ENCODE data around the gene TBCE. TPM values are rescaled to one million over a fixed set of nuclear protein-coding genes. Genes with fewer than 3 reads are reported as not detected.

TBCE gene
- total RNA-seq, 2 donors from 2014 or later, result 27.7 to 37.3 TPM

GRCh38 chr1:235408503-235408960 lies 41.3 kb downstream of the TBCE start:
- H3K36me3 Mint-ChIP-seq (ENCODE audit: insufficient read depth in 2 of 2), result peaks cover 0 to 2% of the 10 kb centered on the region in 2 donors
- no peaks in the 10 kb centered on the region for H3K4me1 Mint-ChIP-seq (ENCODE audit: low read depth)
- DNase-seq (no peak), ATAC-seq (replicated peaks in 1 of 2) (no peak)
- no peaks in the 10 kb centered on the region for H3K9me3 Mint-ChIP-seq
- H3K4me3 Mint-ChIP-seq, result no peak overlapping the region
- no peaks in the 10 kb centered on the region for H3K27me3 Mint-ChIP-seq (ENCODE audit: low read depth)
- no peak overlapping the region for H3K27ac Mint-ChIP-seq

DNA sequence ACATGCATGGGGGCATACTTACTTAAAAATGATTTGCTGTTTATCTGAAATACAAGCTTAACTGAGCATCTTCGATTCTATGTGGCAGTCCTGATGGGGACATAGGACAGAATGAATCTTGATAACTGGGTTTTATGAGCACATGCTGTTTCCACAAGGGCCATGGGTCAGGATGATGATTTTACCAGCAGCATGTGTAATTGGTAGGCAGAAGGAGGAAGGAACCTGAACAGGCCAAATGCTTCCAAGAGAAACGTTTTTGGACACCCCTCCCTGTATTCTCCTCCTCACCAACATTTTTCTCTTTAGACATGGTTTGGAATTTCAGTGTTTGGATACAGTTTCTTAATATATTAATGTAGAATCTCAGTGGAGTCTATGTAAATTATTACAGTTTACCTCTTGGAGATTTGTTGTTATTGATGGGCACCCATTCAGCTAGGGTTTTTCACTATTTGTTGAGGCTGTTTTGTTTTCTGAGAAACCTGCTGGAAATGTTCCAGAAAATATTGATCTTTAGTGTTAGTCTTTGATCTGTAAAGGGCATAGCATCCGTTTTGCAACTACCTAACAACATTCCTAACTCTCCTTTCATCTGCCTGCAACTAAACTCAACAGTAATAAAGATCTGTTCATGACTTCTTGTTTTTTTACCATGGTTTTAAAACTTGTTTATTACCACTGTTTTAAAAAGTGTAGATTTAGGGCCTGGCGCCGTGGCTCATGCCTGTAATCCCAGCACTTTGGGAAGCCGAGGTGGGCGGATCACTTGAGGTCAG lies 42.0 kb downstream of the TBCE start:
- Mint-ChIP-seq H3K4me1 (ENCODE audit: low read depth) (no peaks in the 10 kb centered on the region), H3K9me3 (no peaks in the 10 kb centered on the region), H3K36me3 (ENCODE audit: insufficient read depth in 2 of 2) (peaks cover 0 to under 1% of the 10 kb centered on the region in 2 donors), H3K27ac (no peak overlapping the region), H3K4me3 (no peak overlapping the region), H3K27me3 (ENCODE audit: low read depth) (no peaks in the 10 kb centered on the region)
- no peak for DNase-seq
- no peak for ATAC-seq (replicated peaks in 1 of 2)

DNA sequence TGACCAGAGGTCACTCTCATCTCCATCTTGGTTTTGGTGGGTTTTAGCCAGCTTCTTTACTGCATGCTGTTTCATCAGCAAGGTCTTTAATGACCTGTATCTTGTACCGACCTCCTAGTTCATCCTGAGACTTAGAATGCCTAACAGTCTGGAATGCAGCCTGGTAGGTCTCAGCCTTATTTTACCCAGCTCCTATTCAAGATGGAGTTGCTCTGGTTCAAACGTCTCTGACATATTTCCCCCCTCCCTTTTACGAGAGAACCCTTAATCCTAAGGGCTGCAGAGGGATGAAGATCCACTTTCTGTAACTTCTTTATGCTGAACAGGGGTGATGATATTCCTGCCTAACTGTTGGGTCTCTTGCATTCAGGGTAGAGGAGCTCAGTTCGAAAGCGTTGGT lies 43.2 kb downstream of the TBCE start:
- Mint-ChIP-seq H3K9me3 (no peaks in the 10 kb centered on the region), H3K27me3 (ENCODE audit: low read depth) (no peaks in the 10 kb centered on the region), H3K27ac (no peak overlapping the region), H3K36me3 (ENCODE audit: insufficient read depth in 2 of 2) (peaks cover 0 to 1% of the 10 kb centered on the region in 2 donors), H3K4me1 (ENCODE audit: low read depth) (no peaks in the 10 kb centered on the region), H3K4me3 (no peak overlapping the region)
- no peak for DNase-seq
- no peak for ATAC-seq (replicated peaks in 1 of 2)

- DNase-seq (no peak), ATAC-seq (replicated peaks in 1 of 2) (peak in 1 of 2 donors; percentile 46)
- no peak overlapping the region for H3K4me3 Mint-ChIP-seq
- peak overlapping the region; percentile 47 for H3K27ac Mint-ChIP-seq
- H3K4me1 Mint-ChIP-seq (ENCODE audit: low read depth), result no peaks in the 10 kb centered on the region
- peaks cover 0 to 1% of the 10 kb centered on the region in 2 donors for H3K36me3 Mint-ChIP-seq (ENCODE audit: insufficient read depth in 2 of 2)
- no peaks in the 10 kb centered on the region for H3K9me3 Mint-ChIP-seq
- H3K27me3 Mint-ChIP-seq (ENCODE audit: low read depth), result no peaks in the 10 kb centered on the region
Measured at GRCh38 chr1:235411489-235412486, 44.6 kb downstream of the TBCE start.

DNA sequence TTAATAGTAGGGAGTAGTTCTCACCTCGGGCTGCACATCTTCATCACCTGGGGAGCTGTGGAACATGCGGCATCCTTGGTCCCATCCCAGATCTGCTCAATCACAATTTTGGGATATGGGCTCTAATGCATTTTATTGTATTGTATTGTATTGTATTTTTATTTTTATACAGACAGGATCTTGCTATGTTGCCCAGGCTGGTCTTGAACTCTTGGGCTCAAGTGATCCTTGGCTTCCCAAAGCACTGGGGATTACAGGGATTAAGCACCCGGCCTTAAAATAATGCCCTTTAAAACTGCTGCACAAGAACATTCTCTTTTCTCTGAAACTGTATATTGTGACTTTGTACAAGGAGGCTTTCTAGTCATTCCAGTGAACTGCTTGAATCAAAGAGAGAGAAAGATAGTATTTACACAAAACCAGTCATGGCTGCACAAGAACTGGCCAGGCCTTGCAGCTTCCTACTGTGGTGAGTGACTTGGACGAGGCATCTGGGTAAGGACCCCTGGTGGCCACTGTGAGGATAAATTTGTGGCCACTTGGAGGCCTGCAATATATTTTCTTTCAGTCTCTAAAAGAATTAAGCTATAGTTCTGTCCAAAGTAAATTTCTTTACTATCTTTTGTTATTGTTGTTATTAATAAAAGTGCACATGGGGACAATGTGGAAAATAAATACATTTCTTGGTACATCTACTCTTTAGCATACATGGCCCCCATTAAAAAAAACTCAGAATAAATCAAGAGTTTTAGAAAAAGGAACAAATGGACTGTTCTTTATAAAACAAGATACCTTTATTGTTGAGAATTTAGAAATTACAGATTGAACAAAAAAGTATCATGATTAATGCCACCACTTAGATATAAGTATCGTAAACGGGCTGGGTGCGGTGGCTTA lies 48.0 kb downstream of the TBCE start:
- H3K4me3 Mint-ChIP-seq, result no peak overlapping the region
- H3K4me1 Mint-ChIP-seq (ENCODE audit: low read depth), result no peaks in the 10 kb centered on the region
- H3K9me3 Mint-ChIP-seq, result no peaks in the 10 kb centered on the region
- H3K27ac Mint-ChIP-seq, result no peak overlapping the region
- ATAC-seq (replicated peaks in 1 of 2) (peak; percentile 78 to 79), DNase-seq (peak; percentile 53 to 65)
- H3K27me3 Mint-ChIP-seq (ENCODE audit: low read depth), result no peaks in the 10 kb centered on the region
- peaks cover 0 to 1% of the 10 kb centered on the region in 2 donors for H3K36me3 Mint-ChIP-seq (ENCODE audit: insufficient read depth in 2 of 2)

DNA sequence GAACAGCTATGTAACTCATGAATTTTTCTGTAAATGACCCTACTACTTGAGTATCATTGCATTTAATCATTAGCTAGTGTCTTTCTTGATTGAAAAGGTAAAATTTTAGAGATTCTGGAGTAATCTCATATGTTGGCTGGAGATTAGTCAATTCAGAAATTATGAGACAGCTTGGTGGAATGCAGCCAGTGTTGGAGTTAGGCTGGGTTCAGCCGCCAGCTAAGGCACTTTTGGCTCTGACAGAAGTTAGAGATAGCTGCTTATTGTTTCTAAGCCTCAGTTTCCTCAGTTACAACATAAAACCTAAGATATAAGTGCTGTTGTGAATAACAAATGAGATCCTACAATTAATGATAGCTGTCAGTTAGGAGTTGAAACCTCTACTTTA lies 49.4 kb downstream of the TBCE start:
- Mint-ChIP-seq H3K27me3 (ENCODE audit: low read depth) (no peaks in the 10 kb centered on the region), H3K27ac (no peak overlapping the region)
- no peak for DNase-seq

DNA sequence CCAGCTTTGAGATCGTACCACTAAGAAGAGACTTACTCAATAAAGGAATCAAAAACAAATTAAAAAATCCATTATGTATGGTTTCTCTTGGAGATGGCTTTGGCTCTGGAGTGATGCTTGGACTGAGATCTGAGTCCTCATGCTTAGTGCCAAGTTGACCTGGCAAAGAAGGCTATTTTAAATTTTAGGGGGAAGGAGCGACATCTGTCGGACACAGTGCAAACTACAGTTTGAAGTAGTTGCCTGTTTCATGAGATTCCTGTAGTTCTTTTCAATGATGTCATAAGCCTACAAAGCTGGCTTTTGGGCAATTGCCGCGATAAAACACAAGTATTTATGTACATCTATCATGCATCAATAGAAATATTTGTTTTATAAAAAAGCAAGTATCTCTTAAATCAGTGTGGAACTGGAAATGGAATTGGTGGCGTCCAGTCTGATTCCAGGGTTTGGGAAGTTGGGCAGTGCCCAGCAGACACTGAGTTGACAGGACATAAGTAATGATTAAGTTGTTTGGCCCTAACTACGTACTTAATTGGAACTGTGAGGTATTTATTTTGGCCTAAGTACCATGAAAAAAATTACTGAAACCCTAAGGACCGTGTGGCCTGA lies 50.0 kb downstream of the TBCE start:
- Mint-ChIP-seq H3K9me3 (no peaks in the 10 kb centered on the region), H3K27ac (no peak overlapping the region), H3K4me3 (no peak overlapping the region), H3K4me1 (ENCODE audit: low read depth) (no peaks in the 10 kb centered on the region), H3K36me3 (ENCODE audit: insufficient read depth in 2 of 2) (peaks cover 0 to 1% of the 10 kb centered on the region in 2 donors), H3K27me3 (ENCODE audit: low read depth) (no peaks in the 10 kb centered on the region)
- ATAC-seq (replicated peaks in 1 of 2), result peak; percentile 44 to 51
- peak; percentile 36 to 57 for DNase-seq

More for the DNA sequence above, 49.4 kb downstream of the TBCE start:
- no peaks in the 10 kb centered on the region for H3K4me1 Mint-ChIP-seq (ENCODE audit: low read depth)
- H3K9me3 Mint-ChIP-seq, result no peaks in the 10 kb centered on the region
- H3K36me3 Mint-ChIP-seq (ENCODE audit: insufficient read depth in 2 of 2), result peaks cover 0 to 1% of the 10 kb centered on the region in 2 donors
- H3K4me3 Mint-ChIP-seq, result no peak overlapping the region
- ATAC-seq (replicated peaks in 1 of 2), result no peak

DNA sequence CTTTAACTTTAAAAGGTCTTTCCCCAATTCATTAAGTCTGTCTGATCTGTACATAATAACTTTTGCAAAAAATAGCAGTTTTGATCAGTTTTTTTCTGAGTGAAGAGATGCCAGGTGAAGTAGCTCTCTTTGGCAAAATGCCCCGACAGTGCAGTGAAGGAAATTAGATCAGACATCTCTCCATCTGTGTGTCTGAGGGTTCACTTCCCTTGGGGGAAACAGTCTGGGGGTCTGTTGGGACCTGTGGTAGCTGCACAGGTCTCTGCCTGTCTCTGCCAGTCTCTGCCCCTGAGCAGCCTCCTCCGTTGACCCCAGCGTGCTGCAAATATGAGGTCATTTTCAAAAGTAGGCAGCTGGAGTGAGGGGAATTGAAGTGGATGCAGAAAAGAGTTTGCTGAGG lies 54.5 kb downstream of the TBCE start:
- no peaks in the 10 kb centered on the region for H3K9me3 Mint-ChIP-seq
- H3K4me3 Mint-ChIP-seq, result no peak overlapping the region
- no peaks in the 10 kb centered on the region for H3K27me3 Mint-ChIP-seq (ENCODE audit: low read depth)
- H3K36me3 Mint-ChIP-seq (ENCODE audit: insufficient read depth in 2 of 2), result peaks cover 0 to 2% of the 10 kb centered on the region in 2 donors
- H3K27ac Mint-ChIP-seq, result no peak overlapping the region
- H3K4me1 Mint-ChIP-seq (ENCODE audit: low read depth), result peaks cover 16% of the 10 kb centered on the region
- no peak for ATAC-seq (replicated peaks in 1 of 2)
- DNase-seq, result no peak

DNA sequence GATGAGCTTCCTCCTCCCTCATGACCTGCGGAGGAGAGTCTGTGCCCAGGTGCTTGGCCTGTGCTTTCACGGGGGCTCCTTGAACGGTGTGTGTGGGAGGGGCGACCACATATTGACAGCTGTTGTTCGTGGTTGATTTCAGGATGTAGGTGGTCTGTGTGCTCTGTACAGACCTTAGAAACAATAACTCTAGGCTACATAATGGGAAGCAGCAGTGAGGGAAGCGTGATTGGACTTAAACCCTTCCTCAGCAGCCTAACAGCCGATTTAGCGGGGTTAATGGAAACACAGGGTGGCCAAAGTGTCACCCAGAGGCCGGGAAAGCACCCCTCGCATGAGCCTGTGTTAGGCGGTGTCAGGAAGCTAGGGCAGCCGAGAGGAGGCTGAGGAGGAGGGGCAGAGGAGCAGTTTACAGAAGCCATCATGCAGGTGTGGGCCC lies 56.0 kb downstream of the TBCE start:
- no peak overlapping the region for H3K27ac Mint-ChIP-seq
- H3K4me1 Mint-ChIP-seq (ENCODE audit: low read depth), result peaks cover 16% of the 10 kb centered on the region
- H3K36me3 Mint-ChIP-seq (ENCODE audit: insufficient read depth in 2 of 2), result peaks cover 0 to 2% of the 10 kb centered on the region in 2 donors
- ATAC-seq (replicated peaks in 1 of 2) (peak; percentile 74 to 76), DNase-seq (peak; percentile 14 to 32)
- no peaks in the 10 kb centered on the region for H3K9me3 Mint-ChIP-seq
- H3K4me3 Mint-ChIP-seq, result peak overlapping the region; percentile 21 to 53
- H3K27me3 Mint-ChIP-seq (ENCODE audit: low read depth), result no peaks in the 10 kb centered on the region

DNA sequence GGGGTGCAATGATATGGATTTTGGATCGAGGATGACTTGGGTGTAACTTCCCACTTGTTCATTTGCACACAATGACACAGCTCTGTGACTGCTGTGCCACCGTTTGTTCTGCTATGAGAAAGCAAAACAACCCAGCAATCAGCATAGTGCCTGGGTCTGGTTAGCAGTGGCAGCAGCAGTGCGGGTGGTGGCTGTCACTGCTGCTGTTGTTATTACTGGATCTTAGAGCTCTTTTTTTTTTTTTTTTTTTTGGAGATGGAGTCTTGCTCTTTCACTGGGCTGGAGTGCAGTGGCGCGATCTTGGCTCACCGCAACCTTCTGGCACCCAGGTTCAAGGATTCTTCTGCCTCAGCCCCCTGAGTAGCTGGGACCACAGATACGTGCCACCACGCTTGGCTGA lies 56.9 kb downstream of the TBCE start:
- ATAC-seq (replicated peaks in 1 of 2) (peak; percentile 52 to 77), DNase-seq (peak in 1 of 2 donors; percentile 6)
- Mint-ChIP-seq H3K4me1 (ENCODE audit: low read depth) (peaks cover 16% of the 10 kb centered on the region), H3K36me3 (ENCODE audit: insufficient read depth in 2 of 2) (peaks cover 0 to 2% of the 10 kb centered on the region in 2 donors), H3K4me3 (peak overlapping the region in 1 of 2 donors; percentile 38), H3K27ac (no peak overlapping the region), H3K27me3 (ENCODE audit: low read depth) (no peaks in the 10 kb centered on the region), H3K9me3 (no peaks in the 10 kb centered on the region)

- ATAC-seq (replicated peaks in 1 of 2) (no peak), DNase-seq (no peak)
- no peaks in the 10 kb centered on the region for H3K27me3 Mint-ChIP-seq (ENCODE audit: low read depth)
- no peaks in the 10 kb centered on the region for H3K9me3 Mint-ChIP-seq
- peaks cover 0 to 2% of the 10 kb centered on the region in 2 donors for H3K36me3 Mint-ChIP-seq (ENCODE audit: insufficient read depth in 2 of 2)
- peaks cover 16% of the 10 kb centered on the region for H3K4me1 Mint-ChIP-seq (ENCODE audit: low read depth)
- H3K27ac Mint-ChIP-seq, result no peak overlapping the region
- no peak overlapping the region for H3K4me3 Mint-ChIP-seq
Measured at GRCh38 chr1:235425357-235425756, 58.1 kb downstream of the TBCE start.

DNA sequence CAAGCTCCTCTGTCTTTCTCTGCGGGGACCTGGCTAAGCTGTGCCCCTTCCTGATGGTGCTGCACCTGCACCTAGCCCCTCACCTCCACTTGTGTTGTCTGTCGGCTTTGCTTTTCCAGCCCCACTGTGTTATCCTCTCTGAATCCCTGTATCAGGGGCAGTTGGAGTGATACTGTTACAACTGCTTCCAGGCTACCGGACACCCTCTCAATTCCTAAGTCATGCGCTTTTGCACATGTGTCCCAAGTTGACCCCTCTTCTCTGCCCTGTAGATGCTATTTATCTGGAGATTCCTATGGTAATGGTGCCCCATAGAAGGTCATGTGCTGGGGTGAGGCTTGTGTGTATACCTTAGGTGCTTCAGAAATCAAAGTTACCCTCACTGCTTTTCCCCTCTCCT lies 58.9 kb downstream of the TBCE start:
- no peak overlapping the region for H3K27ac Mint-ChIP-seq
- H3K4me3 Mint-ChIP-seq, result no peak overlapping the region
- no peaks in the 10 kb centered on the region for H3K9me3 Mint-ChIP-seq
- no peaks in the 10 kb centered on the region for H3K27me3 Mint-ChIP-seq (ENCODE audit: low read depth)
- ATAC-seq (replicated peaks in 1 of 2), result no peak
- peaks cover 16% of the 10 kb centered on the region for H3K4me1 Mint-ChIP-seq (ENCODE audit: low read depth)
- H3K36me3 Mint-ChIP-seq (ENCODE audit: insufficient read depth in 2 of 2), result peaks cover 0 to 2% of the 10 kb centered on the region in 2 donors
- no peak for DNase-seq
